ENCODE measurements around the gene LAMTOR2.

DNA sequence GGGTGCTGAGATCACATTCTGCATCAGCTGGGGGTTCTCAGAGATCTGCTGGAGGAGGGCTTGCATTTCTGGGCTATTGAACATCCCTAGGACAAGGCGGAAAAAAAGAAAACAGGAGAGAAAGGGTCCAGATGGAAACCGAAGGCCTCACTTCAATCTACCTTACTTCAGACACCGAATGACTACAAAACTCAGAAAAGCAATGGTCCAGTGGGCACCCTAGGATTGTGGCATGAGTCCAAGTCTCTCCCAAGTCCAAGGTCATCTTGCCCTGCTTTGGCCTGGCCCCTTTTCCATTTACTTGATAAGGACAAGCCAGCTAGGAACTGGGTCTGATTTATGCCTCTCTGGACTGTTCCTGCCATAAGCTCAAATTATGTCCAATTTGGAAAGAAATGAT, 11.8 kb upstream of the LAMTOR2 start:
- TF ChIP-seq POLR2A (IDR thresholded peaks at IDR 0.05; ENCODE audit: low read length) = no peak
- TF ChIP-seq GATA1 (IDR thresholded peaks at IDR 0.05; ENCODE audit: low read depth, low read length) = no peak
